Trophoblast cell (in vitro differentiated cells and primary cell): Measurements from ENCODE around the gene ST14.

Source experiments
- DNase-seq, 2 donors: peaks; one replicate each; pipeline ENCODE4 v3.0.0-alpha.2; 2016
- H2AFZ ChIP-seq: 2 replicates; pipeline ENCODE4 v1.6.1; 2013; ENCODE audit warnings: low read length, moderate library complexity, mild to moderate bottlenecking; ENCODE audit not compliant: insufficient read depth, poor library complexity
- H2AK5ac ChIP-seq: 2 replicates; pipeline ENCODE4 v1.6.1; 2013; ENCODE audit warnings: mild to moderate bottlenecking, low read length
- H2BK120ac ChIP-seq: 2 replicates; pipeline ENCODE4 v1.6.1; 2013; ENCODE audit warnings: low read length, mild to moderate bottlenecking, moderate library complexity; ENCODE audit not compliant: insufficient read depth, poor library complexity
- H2BK12ac ChIP-seq: 2 replicates; pipeline ENCODE4 v1.6.1; 2013; ENCODE audit warnings: mild to moderate bottlenecking, low read length, moderate library complexity
- H2BK5ac ChIP-seq: 2 replicates; pipeline ENCODE4 v1.6.1; 2013; ENCODE audit warnings: low read length, low read depth, moderate library complexity, mild to moderate bottlenecking; ENCODE audit not compliant: poor library complexity
- H3K14ac ChIP-seq: 2 replicates; pipeline ENCODE4 v1.6.1; 2013; ENCODE audit warnings: mild to moderate bottlenecking, low read length
- H3K18ac ChIP-seq: 2 replicates; pipeline ENCODE4 v1.6.1; 2013; ENCODE audit warnings: mild to moderate bottlenecking, low read length
- H3K23ac ChIP-seq: 2 replicates; pipeline ENCODE4 v1.6.1; 2013; ENCODE audit warnings: low read length
- H3K27ac ChIP-seq: 2 replicates; pipeline ENCODE4 v1.5.1; 2013; ENCODE audit warnings: low read depth, mild to moderate bottlenecking, inconsistent platforms, low read length, moderate library complexity
- H3K27me3 ChIP-seq: 2 replicates; pipeline ENCODE4 v1.6.1; 2013; ENCODE audit warnings: inconsistent platforms, mild to moderate bottlenecking, low read length, moderate library complexity; ENCODE audit not compliant: insufficient read depth
- H3K36me3 ChIP-seq, 2 experiments: 1 replicate in 1 of 2; 2 replicates in 1 of 2; pipeline ENCODE4 v1.6.1; 2013; ENCODE audit warnings: low read length in 2 of 2, mild to moderate bottlenecking in 2 of 2, moderate library complexity in 1 of 2; ENCODE audit not compliant: insufficient read depth in 2 of 2, control insufficient read depth in 1 of 2
- H3K4ac ChIP-seq: 2 replicates; pipeline ENCODE4 v1.6.1; 2013; ENCODE audit warnings: low read depth, mild to moderate bottlenecking, low read length, moderate library complexity
- H3K4me1 ChIP-seq, 2 experiments: 1 replicate in 1 of 2; 2 replicates in 1 of 2; pipeline ENCODE4 v1.6.1; 2013; ENCODE audit warnings: low read length in 2 of 2, mild to moderate bottlenecking in 2 of 2, moderate library complexity in 1 of 2; ENCODE audit not compliant: insufficient read depth in 2 of 2, control insufficient read depth in 1 of 2
- H3K4me2 ChIP-seq: 2 replicates; pipeline ENCODE4 v1.6.1; 2013; ENCODE audit warnings: inconsistent platforms, mild to moderate bottlenecking, low read length, moderate library complexity
- H3K4me3 ChIP-seq: 2 replicates; pipeline ENCODE4 v1.5.1; 2013; ENCODE audit warnings: mild to moderate bottlenecking, low read depth, low read length, inconsistent platforms
- H3K79me1 ChIP-seq: one replicate; pipeline ENCODE4 v1.6.1; 2013; ENCODE audit warnings: low read length
- H3K79me2 ChIP-seq: 2 replicates; pipeline ENCODE4 v1.6.1; 2013; ENCODE audit warnings: low read length, mild to moderate bottlenecking; ENCODE audit not compliant: control insufficient read depth, insufficient read depth, poor library complexity
- H3K9ac ChIP-seq: 2 replicates; pipeline ENCODE4 v1.6.1; 2013; ENCODE audit warnings: mild to moderate bottlenecking, low read length
- H3K9me3 ChIP-seq: 2 replicates; pipeline ENCODE4 v1.6.1; 2013; ENCODE audit warnings: low read depth, mild to moderate bottlenecking, control low read depth, inconsistent platforms, low read length; ENCODE audit not compliant: insufficient read depth
- H4K12ac ChIP-seq: 2 replicates; pipeline ENCODE4 v1.6.1; 2013; ENCODE audit warnings: low read depth, mild to moderate bottlenecking, low read length, moderate library complexity
- H4K8ac ChIP-seq: 2 replicates; pipeline ENCODE4 v1.6.1; 2013; ENCODE audit warnings: low read depth, mild to moderate bottlenecking, low read length, moderate library complexity
- H4K91ac ChIP-seq: one replicate; pipeline ENCODE4 v1.6.1; 2013; ENCODE audit warnings: low read depth, mild to moderate bottlenecking, low read length, moderate library complexity
- WGBS: extraction: QIAGEN DNeasy Blood & Tissue Kit; methylation state at CpG from one replicate; pipeline ENCODE4 v1.1.7; 2013; ENCODE audit warnings: missing lambda C conversion rate; ENCODE audit not compliant: insufficient read length, insufficient coverage; ENCODE audit errors: extremely low coverage; 5-methylcytosine and 5-hydroxymethylcytosine counted together

Gene ST14

DNA sequence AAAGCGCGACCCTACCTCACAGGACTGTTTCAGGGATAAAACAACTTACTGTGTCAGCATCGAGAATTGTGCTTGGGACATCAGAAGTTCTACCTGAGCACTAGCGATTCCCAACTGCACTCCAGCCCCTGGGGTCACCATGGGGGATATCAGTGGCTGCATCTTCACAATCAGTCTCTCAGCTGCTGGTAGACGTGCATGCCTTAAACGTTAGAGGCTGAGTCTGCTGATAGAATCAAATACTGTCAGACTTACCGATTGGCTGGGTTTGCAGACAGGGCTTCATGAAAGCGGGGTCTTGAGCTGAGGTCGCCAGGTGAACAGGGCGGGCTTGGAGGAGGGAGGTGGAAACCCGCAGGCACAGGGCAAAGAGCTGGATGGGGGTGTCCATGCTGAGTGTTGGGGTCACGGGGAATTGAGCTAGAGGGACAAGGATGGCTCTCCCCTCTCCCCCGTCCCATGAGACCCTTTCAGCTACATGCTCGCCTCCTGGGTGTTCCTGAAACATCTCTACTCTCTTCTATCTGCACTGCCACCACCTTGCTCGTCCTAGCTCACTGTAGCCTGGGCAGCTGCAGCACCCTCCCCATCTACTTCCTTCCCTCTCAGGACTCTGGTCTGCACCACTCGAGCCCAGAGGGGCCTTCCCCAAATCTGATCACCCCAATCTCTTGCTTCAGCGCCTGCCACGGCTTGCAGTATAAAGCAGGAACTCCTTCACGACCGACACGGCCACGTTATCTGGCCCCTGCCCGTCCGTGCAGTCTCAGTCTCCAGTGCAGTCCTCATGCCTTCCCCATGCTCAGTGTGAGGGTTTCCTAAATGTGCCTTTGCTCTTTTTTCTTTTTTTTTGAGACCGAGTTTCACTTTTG is 43.5 kb downstream of the ST14 start:
- no peak overlapping the region for H3K4me2 ChIP-seq
- H2AK5ac ChIP-seq: no peak overlapping the region
- H2BK5ac ChIP-seq: no peak overlapping the region
- no peak overlapping the region for H4K8ac ChIP-seq
- peaks cover 0 to 3% of the 10 kb centered on the region in 2 experiments for H3K36me3 ChIP-seq
- H3K27ac ChIP-seq: no peak overlapping the region
- H3K18ac ChIP-seq: no peak overlapping the region
- peak; percentile 54 to 65 for DNase-seq
- peaks cover 3% of the 10 kb centered on the region for H3K9me3 ChIP-seq
- no peak overlapping the region for H3K9ac ChIP-seq
- no peak overlapping the region for H3K14ac ChIP-seq
- H3K4me3 ChIP-seq: no peak overlapping the region
- H2BK12ac ChIP-seq: no peak overlapping the region
- no peaks in the 10 kb centered on the region for H3K27me3 ChIP-seq
- whole genome bisulfite sequencing: no CpG with 5 or more reads among the region's 25 CpGs
- no peaks in the 10 kb centered on the region for H3K79me1 ChIP-seq
- no peak overlapping the region for H4K12ac ChIP-seq
- H2AFZ ChIP-seq: no peak overlapping the region
- no peak overlapping the region for H3K4ac ChIP-seq
- H4K91ac ChIP-seq: no peak overlapping the region
- H3K79me2 ChIP-seq: no peaks in the 10 kb centered on the region
- no peaks in the 10 kb centered on the region for H3K4me1 ChIP-seq
- H2BK120ac ChIP-seq: no peak overlapping the region
- H3K23ac ChIP-seq: no peak overlapping the region

DNA sequence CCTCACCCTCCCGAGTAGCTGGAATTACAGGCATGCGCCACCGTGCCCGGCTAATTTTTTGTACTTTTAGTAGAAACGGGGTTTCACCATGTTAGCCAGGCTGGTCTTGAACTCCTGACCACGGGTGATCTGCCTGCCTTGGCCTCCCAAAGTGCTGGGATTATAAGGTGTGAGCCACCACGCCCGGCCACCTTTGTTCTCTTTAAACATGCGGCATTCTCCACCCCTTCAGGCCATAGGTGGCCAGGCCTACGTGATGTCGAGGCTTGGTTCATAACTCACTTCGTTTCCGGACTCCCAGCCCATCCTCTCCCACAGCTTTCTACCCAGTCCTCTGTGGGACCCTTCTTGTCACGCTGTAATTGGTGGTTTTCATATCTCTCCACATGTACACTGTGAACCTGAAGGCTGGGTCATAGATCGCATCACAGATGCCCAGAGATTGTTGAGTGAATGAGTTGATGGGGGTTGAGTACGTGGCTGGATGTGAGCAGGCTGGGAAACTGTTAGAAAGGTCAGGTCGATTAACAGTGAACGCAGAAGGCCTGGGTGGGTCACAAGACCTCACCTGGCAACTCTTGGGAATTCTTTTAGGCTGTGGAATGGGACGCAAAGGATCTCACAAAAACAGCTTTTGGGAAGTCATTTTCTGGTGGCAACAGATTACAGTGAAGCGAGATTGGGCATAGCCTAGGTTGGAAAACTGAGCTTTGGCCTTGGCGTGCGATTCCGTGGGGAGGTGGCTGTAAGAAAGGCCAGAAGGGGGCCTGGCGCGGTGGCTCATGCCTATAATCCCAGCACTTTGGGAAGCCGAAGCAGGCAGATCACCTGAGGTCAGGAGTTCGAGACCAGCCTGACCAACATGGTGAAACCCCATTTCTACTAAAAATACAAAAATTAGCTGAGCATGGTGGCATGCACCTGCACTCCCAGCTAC is 44.5 kb downstream of the ST14 start:
- Histone ChIP-seq H2BK5ac (no peak overlapping the region), H3K4me2 (no peak overlapping the region), H2AK5ac (no peak overlapping the region), H2BK12ac (no peak overlapping the region), H3K36me3 (peaks cover 0 to 3% of the 10 kb centered on the region in 2 experiments), H3K79me2 (no peaks in the 10 kb centered on the region), H3K18ac (no peak overlapping the region), H2AFZ (no peak overlapping the region), H3K4me1 (no peaks in the 10 kb centered on the region), H3K14ac (no peak overlapping the region), H3K27me3 (no peaks in the 10 kb centered on the region), H2BK120ac (no peak overlapping the region), H3K4me3 (no peak overlapping the region), H4K8ac (no peak overlapping the region), H3K4ac (no peak overlapping the region), H3K27ac (no peak overlapping the region), H3K23ac (no peak overlapping the region), H3K9ac (no peak overlapping the region), H4K12ac (no peak overlapping the region), H3K79me1 (no peaks in the 10 kb centered on the region), H3K9me3 (peaks cover 3% of the 10 kb centered on the region), H4K91ac (no peak overlapping the region)
- DNase-seq: peak; percentile 60 to 77
- 100% methylated on average over 1 of the region's 27 CpGs for WGBS

DNA sequence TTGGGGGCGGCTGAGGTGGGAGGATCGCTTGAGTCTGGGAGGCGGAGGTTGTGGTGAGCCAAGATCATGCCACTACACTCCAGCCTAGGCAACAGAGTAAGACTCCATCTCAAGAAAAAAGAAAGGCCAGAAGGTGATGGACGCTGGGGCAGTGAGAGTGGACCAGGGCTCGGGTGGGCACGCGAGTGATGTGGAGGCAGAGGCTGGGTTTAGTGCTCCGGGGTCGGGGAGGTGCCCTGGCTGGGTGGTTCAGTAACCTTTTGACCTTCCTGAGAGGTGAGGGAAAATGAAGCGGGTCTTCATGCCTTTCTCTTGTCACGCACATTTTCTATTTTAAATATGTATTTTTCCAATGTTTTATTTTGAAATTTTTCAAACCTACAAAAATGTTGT is 45.1 kb downstream of the ST14 start:
- H3K9me3 ChIP-seq: peaks cover 2% of the 10 kb centered on the region
- H3K9ac ChIP-seq: no peak overlapping the region
- no peaks in the 10 kb centered on the region for H3K79me1 ChIP-seq
- no peak overlapping the region for H3K4me2 ChIP-seq
- DNase-seq: no peak
- H2AK5ac ChIP-seq: no peak overlapping the region
- H3K4me3 ChIP-seq: no peak overlapping the region
- no peaks in the 10 kb centered on the region for H3K27me3 ChIP-seq
- no CpG with 5 or more reads among the region's 11 CpGs for WGBS
- H3K4ac ChIP-seq: no peak overlapping the region
- peaks cover 0 to 3% of the 10 kb centered on the region in 2 experiments for H3K36me3 ChIP-seq
- H3K18ac ChIP-seq: no peak overlapping the region
- no peaks in the 10 kb centered on the region for H3K79me2 ChIP-seq
- no peak overlapping the region for H3K23ac ChIP-seq
- H4K8ac ChIP-seq: no peak overlapping the region
- no peak overlapping the region for H3K27ac ChIP-seq
- no peak overlapping the region for H4K12ac ChIP-seq
- no peaks in the 10 kb centered on the region for H3K4me1 ChIP-seq
- H2BK5ac ChIP-seq: no peak overlapping the region
- no peak overlapping the region for H2BK12ac ChIP-seq
- no peak overlapping the region for H3K14ac ChIP-seq
- H2BK120ac ChIP-seq: no peak overlapping the region
- no peak overlapping the region for H2AFZ ChIP-seq
- H4K91ac ChIP-seq: no peak overlapping the region

DNA sequence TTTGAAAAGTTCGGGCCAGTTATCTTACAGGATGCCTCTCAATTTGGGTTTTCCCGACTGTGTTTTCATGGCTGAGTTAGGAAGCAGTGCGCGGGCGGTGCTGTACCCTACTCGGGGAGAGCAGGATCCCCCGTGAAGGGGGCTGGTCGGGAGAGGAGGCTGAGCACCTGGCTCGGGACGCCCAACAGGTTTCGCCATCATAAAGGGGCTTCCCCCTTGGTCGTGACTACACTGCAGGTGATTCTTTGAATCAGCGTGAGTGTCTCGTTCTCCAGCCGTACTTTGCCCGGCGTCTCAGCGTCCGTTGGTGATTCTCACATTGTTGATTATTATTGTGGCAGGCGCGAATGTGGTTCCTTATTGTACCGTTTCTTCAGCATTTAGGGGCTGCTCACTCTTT is 46.6 kb downstream of the ST14 start:
- no peak for DNase-seq
- H3K79me1 ChIP-seq: no peaks in the 10 kb centered on the region

More for the DNA sequence above, 46.6 kb downstream of the ST14 start:
- H3K27ac ChIP-seq: no peak overlapping the region
- H4K91ac ChIP-seq: no peak overlapping the region
- H3K4me1 ChIP-seq: no peaks in the 10 kb centered on the region
- H3K36me3 ChIP-seq: no peaks in the 10 kb centered on the region
- H2AK5ac ChIP-seq: no peak overlapping the region
- H3K9ac ChIP-seq: no peak overlapping the region
- H3K27me3 ChIP-seq: no peaks in the 10 kb centered on the region
- H2AFZ ChIP-seq: no peak overlapping the region
- H2BK5ac ChIP-seq: no peak overlapping the region
- H3K14ac ChIP-seq: no peak overlapping the region
- H3K23ac ChIP-seq: no peak overlapping the region
- no peaks in the 10 kb centered on the region for H3K79me2 ChIP-seq
- no peaks in the 10 kb centered on the region for H3K9me3 ChIP-seq
- H3K4ac ChIP-seq: no peak overlapping the region
- no CpG with 5 or more reads among the region's 22 CpGs for WGBS
- no peak overlapping the region for H3K18ac ChIP-seq
- H3K4me2 ChIP-seq: no peak overlapping the region
- H4K12ac ChIP-seq: no peak overlapping the region
- no peak overlapping the region for H4K8ac ChIP-seq
- no peak overlapping the region for H2BK120ac ChIP-seq
- H3K4me3 ChIP-seq: no peak overlapping the region
- no peak overlapping the region for H2BK12ac ChIP-seq
